ENCODE data around the gene LIPF. TPM values are rescaled to one million over a fixed set of nuclear protein-coding genes. Genes with fewer than 3 reads are reported as not detected.
"Not testable (repeated sequence)": the region's sequence is repeated elsewhere in the genome, so short reads cannot be mapped to it uniquely, and the experiment has no call there.

Gene LIPF
- total RNA-seq, 4 donors from 2014 or later: not detected

GRCh38 chr10:88705958-88706357 lies 41.7 kb downstream of the LIPF start, which contains the start of gene LIPK:
LIPK (plus strand) TSS chr10:88706249; CDS start chr10:88724544, 18,295 bp downstream.
- H3K4me3 ChIP-seq: no peak within 1 kb of the TSS
- intact Hi-C loops (cut with DNase I): no loop called here
- H3K9me3 ChIP-seq: no peaks in the 10 kb centered on the region
- H3K27me3 ChIP-seq: no peaks in the 10 kb centered on the region
- no peaks in the 10 kb centered on the region for H3K36me3 ChIP-seq
- 92% methylated on average over 1 of the region's 1 CpG for WGBS
- TF ChIP-seq POLR2AphosphoS5 (IDR thresholded peaks at IDR 0.05) (no peak), EP300 (IDR thresholded peaks at IDR 0.05) (no peak), POLR2A (IDR thresholded peaks at IDR 0.05; ENCODE audit: low read depth) (no peak)
- TF ChIP-seq, protein P1, sequence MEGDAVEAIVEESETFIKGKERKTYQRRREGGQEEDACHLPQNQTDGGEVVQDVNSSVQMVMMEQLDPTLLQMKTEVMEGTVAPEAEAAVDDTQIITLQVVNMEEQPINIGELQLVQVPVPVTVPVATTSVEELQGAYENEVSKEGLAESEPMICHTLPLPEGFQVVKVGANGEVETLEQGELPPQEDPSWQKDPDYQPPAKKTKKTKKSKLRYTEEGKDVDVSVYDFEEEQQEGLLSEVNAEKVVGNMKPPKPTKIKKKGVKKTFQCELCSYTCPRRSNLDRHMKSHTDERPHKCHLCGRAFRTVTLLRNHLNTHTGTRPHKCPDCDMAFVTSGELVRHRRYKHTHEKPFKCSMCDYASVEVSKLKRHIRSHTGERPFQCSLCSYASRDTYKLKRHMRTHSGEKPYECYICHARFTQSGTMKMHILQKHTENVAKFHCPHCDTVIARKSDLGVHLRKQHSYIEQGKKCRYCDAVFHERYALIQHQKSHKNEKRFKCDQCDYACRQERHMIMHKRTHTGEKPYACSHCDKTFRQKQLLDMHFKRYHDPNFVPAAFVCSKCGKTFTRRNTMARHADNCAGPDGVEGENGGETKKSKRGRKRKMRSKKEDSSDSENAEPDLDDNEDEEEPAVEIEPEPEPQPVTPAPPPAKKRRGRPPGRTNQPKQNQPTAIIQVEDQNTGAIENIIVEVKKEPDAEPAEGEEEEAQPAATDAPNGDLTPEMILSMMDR (IDR thresholded peaks at IDR 0.05): no peak
- H3K4me1 ChIP-seq: no peaks in the 10 kb centered on the region
- no peak for DNase-seq (ENCODE audit: extremely low spot score)
- no peak within 1 kb of the TSS for H3K27ac ChIP-seq (replicated peaks in 1 of 4)

DNA sequence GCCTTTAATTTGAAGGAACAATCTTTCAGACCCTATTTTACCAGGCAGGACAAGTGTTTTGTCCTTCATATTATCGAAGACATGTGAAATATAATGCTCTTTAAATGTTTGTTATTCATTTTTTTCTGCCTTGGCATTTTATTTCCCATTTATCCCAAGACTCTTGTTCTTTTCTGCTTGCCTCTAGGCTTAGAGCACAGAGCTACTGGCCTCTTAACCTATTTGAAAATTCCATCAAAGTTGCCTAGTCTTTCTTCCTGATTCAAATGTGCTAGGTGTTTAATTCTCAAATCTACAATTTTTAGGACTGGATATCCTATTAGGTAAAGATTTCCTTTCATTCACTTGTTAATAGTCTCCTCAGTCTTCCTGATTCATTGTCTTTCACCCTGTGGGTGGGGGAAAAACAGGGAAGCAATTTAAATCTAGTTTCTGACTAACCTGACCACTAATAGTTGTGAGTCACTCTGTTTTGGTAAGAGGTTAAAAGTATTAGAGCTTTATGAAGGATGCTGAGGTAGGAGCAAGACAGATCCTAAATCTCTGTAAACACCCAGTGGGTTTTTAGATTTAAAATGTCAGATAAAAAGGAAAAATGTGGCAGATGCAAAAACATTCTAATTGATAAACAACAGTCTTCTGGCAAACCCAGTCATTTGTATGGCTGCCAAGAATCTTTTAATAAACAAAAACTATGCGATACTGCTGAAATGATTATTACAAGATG lies 43.4 kb downstream of the LIPF start:
- H3K27ac ChIP-seq (replicated peaks in 1 of 4): no peak overlapping the region
- no peaks in the 10 kb centered on the region for H3K27me3 ChIP-seq
- H3K4me3 ChIP-seq: no peak overlapping the region
- H3K4me1 ChIP-seq: no peaks in the 10 kb centered on the region
- TF ChIP-seq EP300 (IDR thresholded peaks at IDR 0.05): no peak
- TF ChIP-seq, protein P1 (IDR thresholded peaks at IDR 0.05): no peak
- 29% methylated on average over 2 of the region's 2 CpGs for WGBS
- H3K9me3 ChIP-seq: no peaks in the 10 kb centered on the region
- DNase-seq (ENCODE audit: extremely low spot score): no peak
- intact Hi-C loops (cut with DNase I): no loop called here
- H3K36me3 ChIP-seq: no peaks in the 10 kb centered on the region

DNA sequence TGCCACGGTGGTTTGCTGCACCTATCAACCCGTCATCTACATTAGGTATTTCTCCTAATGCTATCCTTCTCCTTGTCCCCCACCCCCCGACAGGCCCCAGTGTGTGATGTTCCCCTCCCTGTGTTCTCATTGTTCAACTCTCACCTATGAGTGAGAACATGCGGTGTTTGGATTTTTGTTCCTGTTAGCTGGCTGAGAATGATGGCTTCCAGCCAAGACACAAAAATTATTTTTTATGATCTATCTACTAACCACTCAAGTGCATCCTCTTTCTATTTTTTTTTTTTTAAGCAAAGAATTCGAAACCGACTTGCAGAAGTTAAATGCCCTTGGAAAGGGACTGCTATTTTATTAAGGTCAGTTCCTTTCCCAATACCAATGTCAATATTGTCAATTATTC lies 45.1 kb downstream of the LIPF start:
- H3K4me1 ChIP-seq; H3K9me3 ChIP-seq; H3K4me3 ChIP-seq; H3K36me3 ChIP-seq; H3K27ac ChIP-seq (replicated peaks in 1 of 4); DNase-seq (ENCODE audit: extremely low spot score); intact Hi-C loops (cut with DNase I); H3K27me3 ChIP-seq: not testable (repeated sequence)
- 38% methylated on average over 6 of the region's 6 CpGs for WGBS

DNA sequence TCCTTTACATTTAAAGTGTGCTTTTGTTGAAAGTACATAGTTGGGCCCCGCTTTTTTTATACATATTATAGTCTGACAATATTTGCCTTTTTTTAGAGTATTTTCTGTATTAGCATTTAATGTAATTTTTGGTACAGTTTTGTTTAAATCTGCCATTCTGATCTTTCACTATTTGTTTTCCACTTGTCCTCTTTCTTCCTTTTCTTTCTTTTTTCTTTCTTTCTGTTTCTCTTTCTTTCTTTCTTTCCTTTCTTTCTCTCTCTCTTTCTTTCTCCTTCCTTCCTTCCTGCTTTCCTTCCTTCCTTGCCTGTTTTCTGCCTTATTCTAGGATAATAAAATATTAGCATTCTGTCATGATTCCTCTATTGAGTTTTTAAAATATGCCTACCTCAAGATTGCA lies 51.3 kb downstream of the LIPF start:
- WGBS: 97% methylated on average over 1 of the region's 1 CpG

DNA sequence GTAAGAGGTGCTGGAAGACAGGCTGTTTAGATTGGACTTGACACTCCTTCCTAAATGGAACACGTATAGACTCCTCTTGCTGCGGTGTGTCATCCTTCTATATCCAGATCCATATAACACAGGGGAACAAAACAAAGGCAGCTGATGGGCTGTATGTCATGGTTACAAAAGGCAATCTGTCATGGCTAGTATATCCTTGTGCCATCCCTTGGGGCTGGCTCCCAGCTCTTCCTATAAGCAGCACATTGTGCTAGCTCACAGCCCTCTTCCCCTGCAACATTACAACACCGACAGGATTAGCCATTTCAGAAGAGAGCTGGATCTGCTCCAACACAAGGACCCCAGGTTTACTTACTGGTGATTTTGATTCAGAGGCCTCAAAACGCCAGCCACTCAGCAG lies 57.1 kb downstream of the LIPF start:
- H3K27me3 ChIP-seq: no peaks in the 10 kb centered on the region
- no peaks in the 10 kb centered on the region for H3K4me1 ChIP-seq
- H3K9me3 ChIP-seq: no peaks in the 10 kb centered on the region
- 46% methylated on average over 4 of the region's 4 CpGs for WGBS
- H3K36me3 ChIP-seq: no peaks in the 10 kb centered on the region
- DNase-seq (ENCODE audit: extremely low spot score): no peak
- no peak for TF ChIP-seq POLR2A (IDR thresholded peaks at IDR 0.05; ENCODE audit: low read depth)
- intact Hi-C loops (cut with DNase I): no loop called here
- H3K27ac ChIP-seq (replicated peaks in 1 of 4): no peak overlapping the region
- H3K4me3 ChIP-seq: no peak overlapping the region

More for the DNA sequence above, 51.3 kb downstream of the LIPF start:
- no peaks in the 10 kb centered on the region for H3K4me1 ChIP-seq
- H3K36me3 ChIP-seq: no peaks in the 10 kb centered on the region
- TF ChIP-seq EP300 (IDR thresholded peaks at IDR 0.05) (no peak), POLR2A (IDR thresholded peaks at IDR 0.05; ENCODE audit: low read depth) (no peak), POLR2AphosphoS5 (IDR thresholded peaks at IDR 0.05) (no peak)
- TF ChIP-seq, protein P1 (IDR thresholded peaks at IDR 0.05): no peak
- no peak overlapping the region for H3K27ac ChIP-seq (replicated peaks in 1 of 4)
- no peaks in the 10 kb centered on the region for H3K27me3 ChIP-seq
- DNase-seq (ENCODE audit: extremely low spot score): no peak
- no peaks in the 10 kb centered on the region for H3K9me3 ChIP-seq
- intact Hi-C loops (cut with DNase I): no loop called here
- no peak overlapping the region for H3K4me3 ChIP-seq

DNA sequence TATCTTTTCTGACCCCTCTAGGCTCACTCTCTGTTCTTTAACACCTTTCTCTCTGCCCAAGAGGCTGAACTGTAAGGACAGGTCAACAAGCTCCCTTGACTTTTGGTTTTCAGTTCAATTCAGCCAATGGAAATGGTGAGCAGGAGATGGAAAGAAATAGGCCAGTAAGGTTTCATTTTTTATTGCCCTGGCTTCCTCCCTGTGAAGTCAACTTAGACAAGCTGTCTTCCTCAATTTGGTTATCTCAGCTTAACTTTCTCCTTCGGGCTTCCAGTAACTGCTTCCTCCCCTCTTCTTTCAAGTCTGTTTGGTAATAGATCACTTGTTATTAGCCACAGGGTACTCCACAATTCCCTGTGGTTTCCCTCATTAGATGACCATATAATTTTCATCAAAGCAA lies 61.6 kb downstream of the LIPF start:
- Histone ChIP-seq H3K27me3 (peaks cover 0 to 11% (median 0%) of the 10 kb centered on the region in 4 donors), H3K36me3 (no peaks in the 10 kb centered on the region), H3K9me3 (no peaks in the 10 kb centered on the region), H3K27ac (replicated peaks in 1 of 4) (no peak overlapping the region), H3K4me1 (no peaks in the 10 kb centered on the region), H3K4me3 (no peak overlapping the region)
- 50% methylated on average over 1 of the region's 1 CpG for WGBS
- intact Hi-C loops (cut with DNase I): no loop called here
- TF ChIP-seq, protein P1 (IDR thresholded peaks at IDR 0.05): no peak
- TF ChIP-seq POLR2AphosphoS5 (IDR thresholded peaks at IDR 0.05): no peak
- TF ChIP-seq EP300 (IDR thresholded peaks at IDR 0.05): no peak
- TF ChIP-seq POLR2A (IDR thresholded peaks at IDR 0.05; ENCODE audit: low read depth): no peak
- DNase-seq (ENCODE audit: extremely low spot score): no peak

All from esophagus muscularis mucosa (tissue), 4 donors.